Ammon's horn (tissue), 1 donor: ENCODE results near the gene DAD1.

Experiments used
- DNase-seq: peaks from one replicate; pipeline ENCODE4 v3.0.0-alpha.2; 2016; ENCODE audit warnings: low spot score

DAD1 gene

DNA sequence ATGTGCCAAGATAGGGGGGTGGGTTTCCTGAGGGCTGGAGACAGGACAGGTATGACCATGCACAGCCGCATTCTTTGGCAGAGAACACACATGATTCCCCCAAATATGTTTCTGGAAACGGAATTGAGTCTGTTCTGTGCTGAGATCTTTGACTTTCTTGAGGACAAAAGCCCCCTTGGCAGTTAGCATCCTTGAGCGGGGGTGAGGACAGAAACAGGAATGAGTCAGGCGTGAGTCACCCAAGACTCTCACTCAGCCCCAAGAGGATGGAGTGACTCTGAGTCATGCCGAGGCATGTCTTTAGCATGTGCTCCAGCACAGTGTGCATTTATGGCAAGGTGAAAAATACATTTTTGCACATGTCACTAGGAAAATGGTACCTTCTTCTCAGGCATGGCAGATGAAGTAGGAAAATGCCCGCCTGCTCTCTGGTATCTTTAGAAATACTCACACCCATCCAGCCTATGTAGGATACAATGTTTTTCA lies 52.1 kb downstream of the DAD1 start:
- peak; percentile 21 for DNase-seq

DNA sequence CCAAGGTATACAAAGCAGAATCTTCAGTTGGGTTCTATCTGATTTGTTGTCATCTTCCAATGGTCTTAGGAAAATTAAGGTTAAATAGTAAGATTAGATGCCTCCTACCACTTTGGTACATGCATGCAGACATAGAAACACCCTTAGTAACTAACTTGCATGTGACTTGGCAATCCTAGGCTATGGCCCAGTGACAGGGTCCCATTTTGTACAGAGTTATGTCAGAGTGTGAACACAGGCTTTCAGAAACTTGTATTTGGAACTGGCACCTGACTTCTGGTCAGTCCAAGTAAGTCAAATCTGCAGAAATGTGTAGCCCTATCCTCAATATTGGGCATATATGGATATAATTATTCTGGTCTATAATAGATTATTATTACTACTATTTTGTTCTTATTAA lies 53.1 kb downstream of the DAD1 start:
- no peak for DNase-seq

DNA sequence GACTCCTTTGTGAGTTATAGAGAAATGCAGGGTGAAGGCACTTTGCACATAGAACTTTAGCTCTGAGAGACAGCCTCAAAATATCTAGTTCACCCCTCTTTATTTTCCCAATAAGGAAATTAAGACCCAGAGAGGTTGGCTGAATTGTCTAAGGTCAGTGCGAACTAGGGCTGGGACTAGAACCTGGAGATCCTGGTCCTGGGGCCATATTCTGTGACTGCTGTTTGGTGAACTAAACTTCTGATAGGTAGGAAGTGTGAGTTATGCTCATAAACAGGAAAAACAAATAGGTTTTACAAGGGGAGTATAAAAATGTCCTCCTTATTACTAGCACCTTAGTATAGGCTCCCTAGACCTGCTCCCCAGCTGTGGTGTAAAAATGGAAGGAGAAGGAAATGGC lies 53.9 kb downstream of the DAD1 start:
- DNase-seq, result no peak

DNA sequence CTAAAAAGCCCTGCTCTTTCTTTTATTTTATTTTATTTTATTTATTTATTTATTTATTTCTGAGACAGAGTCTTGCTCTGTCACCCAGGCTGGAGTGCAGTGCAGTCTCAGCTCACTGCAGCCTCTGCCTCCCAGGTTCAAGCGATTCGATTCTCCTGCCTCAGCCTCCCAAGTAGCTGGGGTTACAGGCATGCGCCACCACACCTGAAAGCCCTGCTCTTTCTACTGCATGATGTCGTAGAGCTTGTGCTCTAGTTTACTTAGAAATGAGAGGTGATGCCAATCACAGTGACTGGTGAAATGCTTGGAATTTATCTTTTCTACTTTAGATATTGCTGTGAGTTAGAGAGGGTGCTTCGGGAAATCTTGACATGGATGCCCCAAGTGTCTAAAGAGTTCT lies 54.5 kb downstream of the DAD1 start:
- no peak for DNase-seq

DNA sequence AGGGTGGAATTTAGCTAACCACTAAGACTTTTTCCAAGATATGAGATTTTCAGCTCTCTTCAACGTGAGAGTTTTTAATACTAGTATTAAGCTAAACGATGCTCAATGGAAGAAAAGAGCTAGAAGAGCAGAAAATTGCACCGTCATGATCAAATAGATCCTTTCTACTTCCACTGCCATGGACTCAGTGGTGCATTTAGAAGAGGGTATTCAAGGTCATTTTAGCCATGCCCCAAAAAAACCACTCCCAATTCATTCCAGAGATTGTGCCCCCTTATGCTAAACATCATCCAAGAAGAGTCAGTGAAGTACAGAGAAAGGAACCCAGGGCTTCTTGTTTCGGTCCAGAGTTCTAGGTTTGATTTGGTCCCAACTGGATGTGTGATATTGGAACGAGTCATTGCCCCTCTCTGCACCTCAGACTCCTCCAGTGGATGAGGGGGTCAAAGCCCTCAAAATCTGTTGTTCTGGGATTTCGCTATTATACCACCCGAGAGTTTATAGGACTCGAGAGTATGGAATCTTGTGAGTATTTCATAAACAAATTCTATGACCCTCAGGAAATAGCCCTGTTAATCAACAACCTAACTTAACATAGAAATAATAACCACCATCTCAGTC lies 55.2 kb downstream of the DAD1 start:
- no peak for DNase-seq

DNA sequence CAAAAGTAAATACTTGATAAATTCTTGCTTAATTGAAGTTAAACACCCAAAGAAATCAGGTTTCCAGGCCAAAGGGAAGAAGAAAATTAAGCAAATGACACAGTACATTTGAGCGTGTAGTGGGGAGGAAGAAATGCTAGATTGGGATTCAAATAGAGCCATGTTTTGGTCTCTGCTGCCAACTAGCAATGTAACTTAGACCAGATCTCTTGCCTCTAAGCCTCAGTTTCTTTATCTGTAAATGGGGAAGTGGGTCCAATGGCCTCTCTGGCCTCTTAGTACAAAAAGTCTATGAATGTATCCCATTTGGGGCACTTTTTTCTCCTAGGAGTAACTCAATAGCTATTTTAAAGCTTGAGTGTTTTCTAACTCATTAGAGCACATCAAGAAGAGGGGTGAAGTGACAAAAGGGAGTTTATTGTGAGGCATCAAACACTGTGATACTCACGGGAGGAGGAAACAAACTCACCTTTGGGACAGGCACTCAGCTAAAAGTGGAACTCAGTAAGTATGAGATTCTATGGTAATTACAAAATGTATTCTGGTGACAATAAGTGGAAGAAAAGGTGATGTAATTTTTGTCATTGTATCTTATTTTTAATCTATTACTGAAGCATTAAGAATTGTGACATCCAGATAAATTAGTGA lies 55.8 kb downstream of the DAD1 start:
- no peak for DNase-seq

DNA sequence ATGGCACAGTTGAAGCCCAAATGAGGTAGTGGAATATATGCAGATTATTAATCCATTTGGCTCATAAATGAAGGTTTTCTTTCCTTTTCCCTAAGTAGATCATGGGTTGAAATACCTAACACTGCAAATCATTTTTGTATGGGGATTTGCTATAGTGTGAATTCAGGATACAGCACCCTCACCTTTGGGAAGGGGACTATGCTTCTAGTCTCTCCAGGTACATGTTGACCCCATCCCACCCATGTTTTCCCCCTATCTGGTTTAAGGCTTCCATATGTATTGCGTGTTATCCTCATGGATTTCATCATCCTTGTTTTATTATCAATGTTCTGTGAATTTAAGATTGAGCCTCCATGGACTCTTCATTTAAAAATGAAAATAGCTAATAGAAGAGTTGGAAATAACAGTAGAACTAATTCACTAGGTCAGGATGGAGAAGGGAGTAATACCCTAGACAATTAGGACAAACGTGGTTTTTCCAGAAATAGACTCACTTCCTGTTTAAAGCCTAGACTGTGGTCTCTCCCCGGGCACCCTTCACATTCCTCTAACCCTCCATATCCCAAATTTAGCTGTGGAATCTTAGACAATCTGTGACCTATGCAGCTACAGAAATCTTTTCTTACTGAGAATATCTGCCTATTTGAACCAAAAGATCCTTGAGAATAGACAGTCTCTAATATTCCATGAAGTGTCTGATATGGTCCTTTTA lies 56.5 kb downstream of the DAD1 start:
- no peak for DNase-seq

DNA sequence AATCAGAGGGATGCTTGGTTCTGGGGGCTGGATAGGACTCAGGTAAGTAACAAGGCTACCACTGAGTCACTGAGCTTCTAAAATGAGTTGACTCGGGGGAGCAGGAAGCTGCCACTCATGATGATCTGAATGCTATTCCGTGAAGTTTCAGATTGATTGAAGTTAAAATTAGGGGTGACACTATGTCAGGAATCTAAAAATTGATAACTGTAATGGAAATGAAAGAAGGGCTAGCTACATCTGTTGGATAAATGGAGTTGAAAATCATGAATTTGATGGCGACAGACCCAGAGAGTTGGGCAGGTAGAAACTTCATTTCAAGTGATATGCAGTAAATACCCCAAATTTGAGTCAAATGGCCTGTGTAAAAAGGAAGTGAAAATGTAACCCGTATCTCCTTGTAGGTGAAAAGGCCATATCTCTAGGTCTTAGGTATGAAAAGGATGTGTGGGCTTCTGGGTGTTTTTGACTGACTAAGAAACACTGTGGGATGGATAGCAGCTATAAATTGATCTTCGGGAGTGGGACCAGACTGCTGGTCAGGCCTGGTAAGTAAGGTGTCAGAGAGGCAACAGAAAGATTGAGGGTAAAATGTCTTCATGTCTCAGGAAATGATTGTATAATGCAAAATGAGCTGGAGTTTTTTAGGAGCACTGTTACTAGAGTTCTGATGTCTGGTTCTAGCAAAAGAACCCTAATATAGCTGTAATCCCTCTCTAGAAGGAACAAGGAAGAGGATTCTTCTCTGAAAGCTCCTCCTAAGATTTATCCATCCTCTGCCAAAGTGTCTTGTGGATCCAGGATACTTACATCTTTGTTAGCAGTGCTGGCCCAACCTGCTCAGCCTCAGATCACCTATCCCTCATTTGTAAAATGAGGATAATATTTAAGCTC lies 57.3 kb downstream of the DAD1 start:
- DNase-seq, result no peak

DNA sequence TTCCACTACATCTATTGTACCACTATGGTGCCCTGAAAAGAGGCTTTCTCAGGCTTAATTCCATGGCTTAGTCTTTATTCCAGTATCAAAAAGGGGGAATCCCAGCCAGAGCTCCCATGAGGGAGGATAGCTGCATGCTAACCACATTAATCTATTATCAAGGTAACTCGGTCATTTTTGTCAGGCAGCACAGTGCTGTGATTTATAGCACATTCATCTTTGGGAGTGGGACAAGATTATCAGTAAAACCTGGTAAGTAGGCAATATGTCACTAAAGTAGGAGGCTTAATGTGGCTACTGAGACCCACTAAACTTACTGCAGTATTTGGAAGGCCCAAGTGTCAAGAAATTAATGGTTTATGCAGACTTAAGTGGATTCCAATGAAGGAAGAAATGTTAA lies 58.9 kb downstream of the DAD1 start:
- DNase-seq, result no peak

DNA sequence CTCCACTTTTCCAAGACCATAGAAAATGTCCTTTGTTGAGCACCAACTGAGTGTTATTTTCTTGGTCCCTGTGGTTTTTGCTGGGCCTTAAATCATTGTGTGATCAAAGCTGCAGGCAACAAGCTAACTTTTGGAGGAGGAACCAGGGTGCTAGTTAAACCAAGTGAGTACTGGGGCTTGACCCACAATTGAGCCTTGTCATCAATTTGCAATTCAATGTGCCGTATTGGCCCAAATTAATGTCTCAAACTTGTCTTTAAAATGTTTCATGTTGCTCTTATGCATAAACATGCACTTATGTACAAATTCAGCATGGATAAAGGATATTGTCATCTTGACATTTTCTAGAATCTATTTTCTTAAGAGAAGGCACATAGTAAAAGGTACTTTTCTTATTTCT lies 62.3 kb downstream of the DAD1 start:
- DNase-seq, result no peak

DNA sequence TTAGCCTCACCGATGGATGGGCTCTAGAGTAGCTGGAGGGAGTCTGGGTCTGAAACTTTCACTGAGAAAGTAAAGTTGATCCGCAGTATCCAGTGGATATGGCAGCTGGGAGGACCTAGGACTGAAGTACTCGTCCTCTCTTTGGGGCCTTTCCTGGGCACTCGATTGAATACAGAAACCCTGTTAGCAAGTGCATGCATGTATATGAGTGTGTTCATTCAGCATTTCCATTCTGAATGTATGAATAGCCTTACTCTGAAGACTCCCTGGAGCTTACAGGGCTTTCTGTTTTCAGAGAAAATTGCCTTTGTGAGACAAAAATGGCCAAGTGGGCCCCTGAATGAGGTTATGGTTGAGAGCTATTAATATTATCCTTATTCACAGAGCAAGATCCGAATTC lies 62.8 kb downstream of the DAD1 start:
- no peak for DNase-seq

DNA sequence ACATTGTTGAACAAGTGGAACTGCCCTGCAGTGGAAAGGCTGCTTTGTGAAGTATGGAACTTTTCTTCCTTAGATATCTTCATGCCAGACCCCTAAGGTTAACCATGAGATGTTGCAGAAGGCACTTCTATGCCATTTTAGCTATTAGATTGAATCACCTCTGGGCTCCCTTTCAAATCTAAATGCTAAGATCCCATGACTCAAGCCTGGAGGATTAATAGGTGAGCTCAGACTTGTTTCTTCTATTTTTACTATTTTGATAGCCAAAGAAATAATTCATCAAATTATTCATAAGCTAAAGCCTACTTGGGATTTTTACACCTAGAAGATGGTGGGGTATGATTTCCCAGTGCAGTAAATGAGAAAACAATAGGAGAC lies 64.3 kb downstream of the DAD1 start:
- no peak for DNase-seq

DNA sequence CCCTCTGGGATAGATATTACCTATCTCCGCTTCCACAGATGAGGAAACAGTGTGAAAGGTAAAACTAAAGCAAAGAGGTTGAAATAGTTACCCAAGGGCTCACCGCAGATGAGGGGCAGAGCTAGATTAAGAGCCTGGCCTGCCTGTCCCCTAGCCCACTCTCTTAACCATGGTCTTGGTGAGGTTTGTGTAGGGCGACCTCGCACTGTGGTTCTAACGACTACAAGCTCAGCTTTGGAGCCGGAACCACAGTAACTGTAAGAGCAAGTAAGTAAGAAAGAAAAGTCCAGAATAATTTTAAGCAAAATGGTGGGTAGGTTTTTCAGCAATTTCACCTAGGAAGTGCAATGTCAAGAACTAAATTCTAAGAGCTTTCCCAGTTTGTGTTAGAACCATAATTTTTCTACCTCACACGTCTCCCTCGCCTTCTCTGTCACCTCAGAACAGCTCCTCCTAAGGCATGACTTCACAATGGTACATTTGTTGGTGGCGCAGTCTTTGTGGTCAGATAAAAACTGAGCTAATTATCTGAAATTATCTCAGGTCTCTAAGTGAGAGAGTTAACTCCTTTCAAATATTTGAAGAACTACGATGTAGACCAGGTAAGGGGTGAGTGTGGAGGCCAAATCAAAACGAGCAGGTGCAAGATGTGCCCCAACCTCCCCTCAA lies 64.8 kb downstream of the DAD1 start:
- DNase-seq, result no peak

DNA sequence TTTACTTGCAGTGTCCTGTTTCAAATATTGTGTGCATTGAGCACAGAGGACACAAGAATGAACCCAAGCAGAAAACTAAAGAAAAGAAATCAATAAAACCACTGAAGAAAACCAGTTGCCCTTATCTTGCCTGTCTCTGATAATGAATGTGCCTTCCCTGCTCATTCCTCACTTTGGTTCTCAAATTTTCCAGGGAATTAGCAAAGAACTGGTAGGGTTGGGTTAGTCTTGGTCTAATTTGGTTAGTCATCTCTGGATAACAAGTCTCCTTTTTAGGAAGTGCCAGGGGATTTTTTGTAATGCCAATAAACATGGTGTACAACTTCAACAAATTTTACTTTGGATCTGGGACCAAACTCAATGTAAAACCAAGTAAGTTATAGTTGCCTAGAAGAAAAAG lies 65.7 kb downstream of the DAD1 start:
- DNase-seq, result no peak

DNA sequence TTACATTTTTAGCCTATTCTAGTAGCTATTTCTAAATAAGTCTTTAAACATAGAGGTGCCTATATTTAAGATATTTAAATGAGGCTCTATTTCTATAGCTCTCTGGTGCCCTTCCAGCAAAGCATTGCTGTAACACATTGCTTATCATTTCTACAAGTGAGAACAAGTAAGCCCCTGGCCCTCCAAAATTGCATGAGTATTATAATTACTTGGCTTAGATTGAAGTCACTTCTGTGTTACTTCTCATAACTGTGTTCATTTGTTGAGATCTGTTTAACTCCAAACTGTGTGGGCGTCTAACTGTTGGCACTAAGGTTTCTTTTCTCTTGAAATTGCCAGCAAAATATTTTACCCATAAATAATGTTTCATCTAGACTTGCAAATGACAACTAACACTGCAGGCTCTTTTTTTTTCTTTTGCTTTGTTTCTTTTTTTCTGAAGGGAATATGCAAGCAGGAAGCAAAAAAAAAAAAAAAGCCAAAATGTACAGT lies 66.5 kb downstream of the DAD1 start:
- DNase-seq, result no peak

DNA sequence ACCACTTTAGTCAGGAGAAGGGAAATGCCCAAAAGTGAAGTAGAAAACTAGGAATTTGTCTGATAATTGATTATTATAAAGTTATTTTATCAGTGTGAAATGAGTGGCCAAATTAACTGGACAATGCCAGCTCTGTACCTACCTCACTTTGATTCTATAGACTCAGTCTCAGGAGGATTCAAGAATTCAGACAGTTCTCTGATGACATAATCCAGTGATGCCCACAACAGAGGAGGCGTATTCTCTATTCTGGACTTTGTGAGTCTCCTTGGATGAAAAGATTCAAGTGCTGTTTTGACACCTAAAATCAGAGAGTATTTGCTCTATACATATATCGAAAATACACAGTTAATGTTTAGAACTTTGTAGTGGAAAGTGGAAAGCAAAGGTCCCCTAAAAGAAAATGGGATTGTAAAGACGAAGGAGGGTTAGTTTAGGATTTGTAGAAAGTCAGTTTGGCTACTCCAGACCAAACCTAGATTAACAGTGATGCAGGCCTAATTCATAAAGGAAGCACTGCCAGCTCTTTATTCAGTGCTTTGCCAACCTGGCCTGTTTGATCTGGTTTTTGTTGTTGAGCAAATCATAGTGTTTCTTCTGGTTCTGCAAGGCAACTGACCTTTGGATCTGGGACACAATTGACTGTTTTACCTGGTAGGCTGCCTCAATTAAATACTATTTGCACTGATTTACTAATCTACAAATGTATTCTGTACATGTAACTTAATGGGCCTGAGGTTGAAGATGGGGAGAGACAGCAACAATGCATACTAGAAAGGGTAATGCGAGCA lies 67.4 kb downstream of the DAD1 start:
- no peak for DNase-seq

DNA sequence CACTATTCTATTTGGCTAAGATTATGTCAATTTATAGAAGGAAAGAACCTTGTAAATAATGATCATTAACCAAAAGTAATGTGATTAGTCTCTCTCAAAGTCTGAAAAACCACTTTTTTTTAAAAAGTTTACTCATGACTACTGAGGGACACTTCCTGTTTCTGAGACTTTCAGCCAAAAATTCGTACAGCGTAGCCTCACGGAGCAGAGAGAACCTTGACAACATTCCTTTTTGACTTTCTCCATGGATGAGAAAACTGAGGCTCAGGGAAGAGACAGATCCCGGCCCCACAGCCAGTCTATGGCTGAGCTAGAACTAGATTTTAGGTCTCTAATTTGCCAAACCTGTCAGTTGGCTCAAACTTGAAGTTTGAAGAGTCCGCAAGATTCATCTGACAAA lies 68.2 kb downstream of the DAD1 start:
- no peak for DNase-seq

DNA sequence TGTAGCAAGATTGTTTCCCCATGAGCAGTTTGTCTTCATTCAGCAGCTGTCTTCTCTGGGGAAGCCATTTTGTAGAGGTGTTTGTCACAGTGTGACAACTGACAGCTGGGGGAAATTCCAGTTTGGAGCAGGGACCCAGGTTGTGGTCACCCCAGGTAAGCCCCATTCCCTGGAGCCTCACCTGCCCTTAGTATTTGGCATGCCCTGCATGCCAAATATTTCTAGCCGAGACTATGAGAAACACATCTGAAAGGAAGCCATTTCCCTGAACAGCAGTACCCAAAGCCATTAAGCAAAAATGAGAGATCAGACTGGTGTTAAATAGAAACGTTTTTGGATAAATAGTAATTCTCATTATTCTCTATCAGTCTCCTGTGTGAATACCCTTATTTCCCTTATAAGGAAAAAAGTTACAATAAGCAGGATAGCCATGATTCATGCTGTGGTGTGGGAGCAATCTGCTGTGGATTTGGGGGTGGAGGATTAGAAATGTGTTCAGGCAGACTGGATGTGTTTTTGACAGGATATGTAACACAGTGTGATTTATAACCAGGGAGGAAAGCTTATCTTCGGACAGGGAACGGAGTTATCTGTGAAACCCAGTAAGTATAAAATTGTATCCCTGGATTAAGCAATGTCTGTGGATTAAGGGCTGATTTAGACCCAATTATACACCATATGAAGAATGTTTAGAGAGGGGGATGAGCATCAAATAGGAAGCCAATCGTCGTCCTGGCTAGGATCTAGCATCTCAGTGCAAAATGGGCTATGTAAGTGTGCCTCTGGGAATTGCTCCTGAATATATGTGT lies 68.9 kb downstream of the DAD1 start:
- DNase-seq, result peak; percentile 38

DNA sequence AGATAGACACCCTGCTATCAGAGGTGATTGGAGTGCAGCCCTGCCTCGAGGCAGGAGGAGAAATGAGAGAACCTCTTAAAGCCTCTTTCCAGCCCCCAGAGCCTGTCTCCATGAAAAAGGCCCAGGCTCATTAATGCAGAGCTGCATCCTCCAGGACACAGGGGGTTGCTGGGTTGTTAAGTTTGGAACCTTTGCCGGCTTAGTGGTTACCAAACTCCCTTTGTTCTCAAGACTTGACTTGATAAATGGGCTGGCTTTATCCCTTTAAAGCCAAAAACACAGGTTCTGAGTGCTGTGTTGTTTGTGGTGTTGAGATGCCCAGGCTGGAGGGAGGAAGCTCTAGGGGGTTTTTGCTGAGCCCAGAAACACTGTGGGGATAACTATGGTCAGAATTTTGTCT lies 71.0 kb downstream of the DAD1 start:
- DNase-seq, result no peak

DNA sequence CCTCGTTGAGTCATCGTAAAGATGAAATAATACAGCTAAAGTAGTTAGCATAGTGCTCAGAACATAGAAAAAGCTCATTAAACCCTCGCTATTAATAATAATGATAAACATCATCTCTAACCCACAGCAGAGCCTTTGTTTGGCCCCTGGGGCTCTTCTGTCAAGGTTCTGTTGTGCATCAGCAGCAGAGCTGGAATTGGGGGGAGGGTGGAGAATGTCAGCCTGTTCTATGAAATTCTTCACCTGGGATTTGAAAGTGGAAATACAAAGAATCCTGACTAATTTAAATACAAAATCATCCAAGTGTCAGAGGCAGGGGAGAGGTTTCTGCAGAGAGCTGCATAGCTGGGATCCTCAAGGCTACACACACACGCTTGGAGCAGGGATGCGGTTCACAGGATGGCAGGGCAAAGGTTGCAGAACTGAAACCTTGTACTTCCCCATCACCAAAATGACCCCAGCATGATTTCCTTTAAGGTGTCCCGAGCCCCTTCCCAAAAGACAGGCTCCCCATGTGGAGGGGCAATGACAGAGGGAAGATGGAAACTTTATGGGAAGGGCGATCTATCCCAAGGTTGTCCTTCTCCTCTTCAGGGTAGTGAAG lies 71.8 kb downstream of the DAD1 start:
- no peak for DNase-seq
